ENCODE results near the gene OR4X2.

DNA sequence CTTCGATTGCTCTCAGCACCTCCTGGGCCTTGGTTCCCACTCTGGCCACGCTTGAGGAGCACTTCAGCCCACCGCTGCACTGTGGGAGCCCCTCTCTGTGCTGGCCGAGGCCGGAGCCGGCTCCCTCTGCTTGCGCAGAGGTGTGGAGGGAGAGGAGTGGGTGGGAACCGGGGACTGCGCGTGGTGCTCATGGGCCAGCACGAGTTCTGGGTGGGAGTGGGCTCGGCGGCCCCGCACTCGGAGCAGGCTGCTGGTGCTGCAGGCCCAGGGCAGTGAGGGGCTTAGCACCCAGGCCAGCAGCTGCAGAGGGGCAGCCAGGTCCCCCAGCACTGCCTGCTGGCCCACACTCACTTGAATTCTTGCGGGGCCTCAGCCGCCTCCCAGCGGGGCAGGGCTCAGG is 16.1 kb upstream of the OR4X2 start:
- TF ChIP-seq, protein P1, sequence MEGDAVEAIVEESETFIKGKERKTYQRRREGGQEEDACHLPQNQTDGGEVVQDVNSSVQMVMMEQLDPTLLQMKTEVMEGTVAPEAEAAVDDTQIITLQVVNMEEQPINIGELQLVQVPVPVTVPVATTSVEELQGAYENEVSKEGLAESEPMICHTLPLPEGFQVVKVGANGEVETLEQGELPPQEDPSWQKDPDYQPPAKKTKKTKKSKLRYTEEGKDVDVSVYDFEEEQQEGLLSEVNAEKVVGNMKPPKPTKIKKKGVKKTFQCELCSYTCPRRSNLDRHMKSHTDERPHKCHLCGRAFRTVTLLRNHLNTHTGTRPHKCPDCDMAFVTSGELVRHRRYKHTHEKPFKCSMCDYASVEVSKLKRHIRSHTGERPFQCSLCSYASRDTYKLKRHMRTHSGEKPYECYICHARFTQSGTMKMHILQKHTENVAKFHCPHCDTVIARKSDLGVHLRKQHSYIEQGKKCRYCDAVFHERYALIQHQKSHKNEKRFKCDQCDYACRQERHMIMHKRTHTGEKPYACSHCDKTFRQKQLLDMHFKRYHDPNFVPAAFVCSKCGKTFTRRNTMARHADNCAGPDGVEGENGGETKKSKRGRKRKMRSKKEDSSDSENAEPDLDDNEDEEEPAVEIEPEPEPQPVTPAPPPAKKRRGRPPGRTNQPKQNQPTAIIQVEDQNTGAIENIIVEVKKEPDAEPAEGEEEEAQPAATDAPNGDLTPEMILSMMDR (conservative IDR thresholded peaks at IDR 0.05; ENCODE audit: low read depth, low read length): no peak
- no peak for TF ChIP-seq EZH2phosphoT487 (IDR thresholded peaks at IDR 0.05; ENCODE audit: borderline replicate concordance, low read length)
